ENCODE results near the gene EPN1.

Gene EPN1

DNA sequence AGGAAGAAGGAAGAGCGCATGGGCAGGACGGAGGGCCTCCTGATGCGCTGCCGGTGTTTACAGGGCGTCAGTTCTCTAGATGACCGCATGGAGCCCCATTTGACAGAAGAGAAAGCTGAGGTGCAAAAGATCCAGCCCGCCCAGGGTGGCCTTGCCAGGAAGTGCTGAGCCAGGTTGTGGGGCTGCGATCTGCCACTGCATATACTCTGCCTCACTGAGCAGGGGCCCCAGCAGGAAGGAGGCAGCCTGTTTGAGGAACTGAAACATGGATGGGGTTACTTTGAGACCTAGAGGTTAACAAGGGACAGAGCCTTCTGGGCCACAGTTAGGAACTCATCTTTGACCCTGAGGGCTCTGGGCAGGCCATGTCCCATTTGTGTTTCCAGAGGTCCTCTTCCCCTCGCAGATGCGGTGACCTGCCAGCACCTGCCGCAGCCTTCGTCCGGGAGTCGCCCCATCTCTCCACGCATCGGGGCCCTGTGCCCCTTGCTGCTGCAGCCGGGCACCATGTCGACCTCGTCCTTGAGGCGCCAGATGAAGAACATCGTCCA, 3.2 kb downstream of the EPN1 start:
- DNase-seq (ENCODE audit: low read depth in 2 of 3, low spot score in 2 of 3), result no peak

DNA sequence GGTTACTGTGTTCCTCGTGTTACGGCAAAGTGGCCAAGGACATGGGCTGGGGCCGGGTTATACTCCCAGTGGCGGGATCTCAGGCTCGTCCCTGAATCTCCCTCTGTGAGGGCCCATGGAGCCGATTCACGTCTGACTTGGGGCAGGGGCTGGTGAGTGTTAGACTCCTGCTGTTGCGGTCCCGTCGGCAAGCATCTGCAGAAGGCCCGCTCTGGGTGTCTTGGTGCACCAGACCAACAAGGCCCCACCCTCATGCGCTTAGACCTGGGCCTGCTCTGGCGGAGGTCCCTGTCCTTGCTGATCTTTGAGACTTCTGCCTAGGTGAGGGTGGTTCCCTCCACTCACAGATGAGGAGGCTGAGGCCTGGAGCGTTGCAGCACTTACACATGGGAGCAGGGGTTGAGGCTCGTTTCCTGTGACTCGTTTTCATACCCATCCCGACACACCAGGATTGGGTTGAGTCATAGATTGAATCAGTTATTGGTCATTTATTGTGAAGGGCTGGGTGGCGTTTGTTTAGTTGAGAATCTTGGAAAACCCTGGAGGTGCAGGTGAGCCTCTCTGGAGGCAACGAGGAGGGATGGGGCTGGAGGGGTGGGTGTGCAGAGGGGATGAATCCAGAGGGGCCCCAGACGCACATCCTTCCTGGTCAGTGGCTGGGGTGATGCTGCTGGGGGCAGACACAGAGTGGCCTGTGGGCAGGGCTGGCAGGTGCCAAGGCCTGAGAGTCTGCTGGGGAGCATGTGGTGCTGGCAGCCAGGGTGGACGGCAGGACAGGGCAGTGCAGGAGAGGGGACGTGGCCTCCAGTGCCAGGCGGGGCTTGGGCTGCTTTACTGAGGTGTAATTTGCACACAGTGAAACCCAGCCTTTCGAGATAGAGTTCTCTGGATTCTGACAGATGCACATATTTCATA, 4.6 kb downstream of the EPN1 start:
- DNase-seq (ENCODE audit: low read depth in 2 of 3, low spot score in 2 of 3), result no peak

DNA sequence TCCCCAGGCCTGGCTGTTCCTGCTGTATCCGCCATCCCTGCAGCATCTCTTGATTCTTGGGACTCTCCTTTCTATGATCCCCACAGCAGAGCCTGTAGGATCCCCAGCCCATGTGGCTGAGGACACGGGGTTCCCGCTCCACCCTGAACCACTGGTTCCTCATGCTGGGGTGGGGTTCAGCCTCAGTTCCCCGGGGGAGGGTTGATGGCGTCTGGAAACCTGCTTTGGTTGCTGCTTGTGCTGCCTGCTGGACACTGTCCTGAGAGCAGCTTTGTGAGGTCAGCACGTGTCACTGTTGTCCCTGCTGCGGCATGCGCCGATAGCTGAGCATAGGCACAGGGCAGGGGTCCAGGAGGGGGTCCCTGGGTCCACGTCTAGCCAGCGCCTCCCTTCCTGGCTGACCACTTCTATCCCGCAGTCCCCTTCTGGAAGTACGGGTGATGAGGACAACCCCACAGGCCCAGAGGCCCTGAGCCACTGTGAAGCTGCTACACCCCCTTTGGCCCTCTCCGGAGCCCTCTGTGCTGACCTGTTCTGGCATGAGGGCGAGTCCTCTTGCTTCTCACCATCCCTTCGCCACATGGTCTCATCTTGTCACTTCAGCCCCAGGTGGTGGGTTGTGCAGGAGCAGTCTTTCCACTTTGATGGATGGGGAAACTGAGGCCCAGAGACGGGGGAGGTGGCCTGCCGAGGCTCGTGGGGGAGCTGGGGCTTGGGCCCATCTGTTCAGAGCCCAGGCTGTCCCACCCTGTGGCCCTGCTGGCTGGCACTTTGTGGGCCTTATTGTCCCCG, 5.5 kb downstream of the EPN1 start:
- no peak for DNase-seq (ENCODE audit: low read depth in 2 of 3, low spot score in 2 of 3)

DNA sequence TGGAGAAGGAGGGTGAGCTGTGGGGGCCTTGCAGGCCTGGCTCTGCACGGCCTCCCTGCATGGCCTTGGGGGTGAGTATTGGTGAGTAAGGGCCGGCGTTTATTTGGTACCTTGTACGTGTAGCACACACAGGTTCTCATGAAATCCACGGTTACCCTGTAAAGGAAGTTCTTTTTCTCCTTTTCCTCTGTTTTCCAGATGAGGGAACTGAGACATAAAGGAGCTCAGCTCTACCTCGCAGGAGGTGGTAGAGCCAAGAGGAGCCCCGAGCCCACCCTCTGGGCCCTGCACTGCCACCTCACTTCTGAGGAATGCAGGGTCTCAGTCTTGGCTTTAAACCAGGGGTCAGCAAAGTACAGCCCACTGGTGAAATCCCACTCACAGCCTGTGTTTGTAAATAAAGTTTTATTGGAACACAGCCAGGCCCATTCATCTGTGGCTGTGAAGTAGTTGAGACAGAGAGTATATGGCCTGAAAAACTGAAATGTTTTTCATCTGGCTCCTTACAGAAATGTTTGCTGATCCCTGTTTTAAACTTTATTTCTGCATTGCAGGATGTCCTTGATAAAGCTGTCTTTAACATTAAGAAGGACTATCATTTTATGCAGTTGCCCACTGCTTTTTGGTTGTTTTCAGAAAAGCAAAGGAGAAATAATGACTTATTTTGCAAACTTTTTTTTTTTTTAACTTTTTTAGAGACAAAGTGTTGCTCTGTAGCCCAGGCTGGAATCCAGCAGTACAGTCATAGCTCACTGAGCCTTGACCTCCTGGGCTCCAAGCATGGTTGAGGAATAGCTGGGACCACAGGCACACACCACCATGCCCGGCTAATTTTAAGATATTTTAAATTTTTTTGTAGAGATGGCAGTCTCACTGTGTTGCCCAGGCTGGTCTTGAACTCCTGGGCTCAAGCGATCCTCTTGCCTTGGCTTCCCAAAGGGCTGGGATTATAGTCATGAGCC, 6.4 kb downstream of the EPN1 start:
- DNase-seq (ENCODE audit: low read depth in 2 of 3, low spot score in 2 of 3), result no peak

DNA sequence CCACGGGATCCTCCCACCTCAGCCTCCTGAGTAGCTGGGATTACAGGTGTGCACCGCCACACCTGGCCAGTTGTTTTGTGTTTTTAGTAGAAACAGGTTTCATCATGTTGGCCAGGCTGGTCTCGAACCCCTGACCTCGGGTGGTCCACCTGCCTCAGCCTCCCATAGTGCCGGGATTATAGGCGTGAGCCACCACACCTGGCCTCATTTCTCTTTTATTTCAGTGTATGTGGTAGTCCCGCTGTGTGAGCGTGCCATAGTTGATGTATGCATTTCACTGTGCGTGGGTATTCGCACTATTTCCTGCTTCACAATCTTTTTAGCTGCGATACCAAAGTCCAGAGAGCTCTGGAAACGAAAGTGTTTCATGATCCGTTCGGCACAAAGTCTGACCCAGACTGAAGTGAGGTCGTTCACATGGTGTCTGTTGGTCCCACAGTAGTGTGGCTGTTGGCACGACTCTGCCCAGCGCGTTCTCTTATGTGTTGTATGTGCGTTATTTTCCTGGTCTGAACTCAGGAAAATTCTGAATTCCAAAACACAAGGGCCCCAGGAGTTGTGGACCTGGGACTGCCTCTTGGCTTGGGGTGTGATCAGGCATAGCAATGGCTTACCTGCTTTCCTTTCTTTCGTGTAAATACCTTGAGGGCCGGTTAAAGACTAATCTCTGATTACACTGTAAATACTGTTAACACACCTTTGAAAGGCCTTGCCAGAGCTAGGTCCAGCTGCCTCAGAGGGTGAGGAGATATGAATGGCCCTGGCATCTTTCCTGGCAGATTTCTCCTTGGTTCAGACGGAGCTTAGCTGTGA, 8.6 kb downstream of the EPN1 start:
- no peak for DNase-seq (ENCODE audit: low read depth in 2 of 3, low spot score in 2 of 3)

DNA sequence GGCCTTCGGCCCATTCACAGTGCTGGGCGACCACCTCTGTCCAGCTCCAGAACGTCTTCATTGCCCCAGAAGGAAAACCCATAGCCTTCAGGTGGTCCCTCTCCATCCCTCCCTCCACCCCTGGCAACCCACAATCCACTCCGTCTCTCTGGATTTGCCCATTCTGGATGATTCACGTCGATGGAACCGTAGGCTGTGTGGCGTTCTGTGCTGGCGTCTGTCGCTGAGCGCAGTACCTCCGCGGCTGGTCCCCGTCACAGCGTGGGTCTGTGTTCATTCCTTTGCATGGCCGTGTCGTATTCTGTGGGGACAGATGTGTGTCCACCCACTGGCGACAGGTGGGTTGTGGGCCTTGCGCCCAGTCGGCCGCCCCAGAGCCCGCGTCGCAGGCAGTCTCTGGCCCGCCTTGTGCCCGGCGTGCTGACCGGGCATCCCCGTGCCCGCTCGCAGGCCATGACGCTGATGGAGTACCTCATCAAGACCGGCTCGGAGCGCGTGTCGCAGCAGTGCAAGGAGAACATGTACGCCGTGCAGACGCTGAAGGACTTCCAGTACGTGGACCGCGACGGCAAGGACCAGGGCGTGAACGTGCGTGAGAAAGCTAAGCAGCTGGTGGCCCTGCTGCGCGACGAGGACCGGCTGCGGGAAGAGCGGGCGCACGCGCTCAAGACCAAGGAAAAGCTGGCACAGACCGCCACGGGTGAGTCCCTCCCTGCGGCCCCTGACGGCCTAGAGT, 10.1 kb downstream of the EPN1 start:
- no peak for DNase-seq (ENCODE audit: low read depth in 2 of 3, low spot score in 2 of 3)

DNA sequence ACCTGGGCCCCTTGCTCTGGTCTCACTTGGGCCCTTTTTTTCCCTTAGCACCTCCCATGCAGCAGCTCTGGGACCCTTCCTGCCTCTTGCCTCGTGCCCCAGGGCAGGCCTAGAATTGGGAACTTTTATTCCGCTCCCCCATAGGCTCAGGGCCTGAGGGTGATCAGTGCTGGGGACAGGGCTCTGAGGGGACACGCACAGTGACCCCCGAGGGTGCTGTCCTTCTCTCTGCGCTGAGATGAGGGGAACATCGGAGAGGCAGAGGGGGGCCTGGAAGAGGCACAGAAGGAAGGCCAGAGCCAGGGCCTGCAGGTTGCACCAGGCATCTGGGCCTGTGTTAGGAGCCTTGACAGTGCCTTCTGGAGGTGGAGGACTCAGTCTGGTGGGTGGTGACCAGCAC, 10.8 kb downstream of the EPN1 start:
- no peak for DNase-seq (ENCODE audit: low read depth in 2 of 3, low spot score in 2 of 3)

DNA sequence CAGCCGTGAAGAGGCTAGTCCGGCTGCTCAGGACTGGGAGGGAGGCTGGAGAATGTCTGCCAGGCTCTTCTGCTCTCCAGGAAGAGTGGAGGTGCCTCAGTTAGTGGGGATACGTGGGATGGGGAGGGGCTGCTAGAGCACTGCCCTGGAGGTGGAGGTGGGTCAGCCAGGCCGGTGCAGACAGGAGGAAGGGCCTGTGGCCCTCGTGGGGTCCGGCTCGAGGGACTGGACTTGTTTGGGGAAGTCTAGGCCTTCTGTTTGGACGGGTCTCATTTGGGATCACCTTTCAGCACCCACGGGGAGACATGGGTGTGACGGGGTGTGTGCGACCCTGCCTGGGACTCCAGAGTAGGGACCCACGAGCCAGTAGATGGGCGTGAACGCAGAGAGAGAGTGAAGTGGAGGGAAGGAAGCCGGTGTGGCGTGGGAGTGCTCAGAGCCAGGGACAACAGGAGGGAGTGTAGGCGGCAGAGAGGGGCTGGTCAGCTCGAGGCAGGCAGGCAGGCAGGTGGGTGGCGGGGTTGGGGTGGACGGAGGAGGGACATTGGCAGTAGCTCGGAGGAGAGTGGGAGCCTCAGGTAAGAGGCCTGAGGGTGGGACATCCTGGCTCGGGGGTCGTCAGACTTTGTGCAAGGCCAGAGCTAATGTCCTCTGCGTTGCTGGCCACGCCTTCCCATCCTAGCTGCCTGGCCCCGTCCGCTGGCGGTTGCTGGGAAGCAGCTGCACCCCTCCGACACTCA, 11.5 kb downstream of the EPN1 start:
- no peak for DNase-seq (ENCODE audit: low read depth in 2 of 3, low spot score in 2 of 3)

DNA sequence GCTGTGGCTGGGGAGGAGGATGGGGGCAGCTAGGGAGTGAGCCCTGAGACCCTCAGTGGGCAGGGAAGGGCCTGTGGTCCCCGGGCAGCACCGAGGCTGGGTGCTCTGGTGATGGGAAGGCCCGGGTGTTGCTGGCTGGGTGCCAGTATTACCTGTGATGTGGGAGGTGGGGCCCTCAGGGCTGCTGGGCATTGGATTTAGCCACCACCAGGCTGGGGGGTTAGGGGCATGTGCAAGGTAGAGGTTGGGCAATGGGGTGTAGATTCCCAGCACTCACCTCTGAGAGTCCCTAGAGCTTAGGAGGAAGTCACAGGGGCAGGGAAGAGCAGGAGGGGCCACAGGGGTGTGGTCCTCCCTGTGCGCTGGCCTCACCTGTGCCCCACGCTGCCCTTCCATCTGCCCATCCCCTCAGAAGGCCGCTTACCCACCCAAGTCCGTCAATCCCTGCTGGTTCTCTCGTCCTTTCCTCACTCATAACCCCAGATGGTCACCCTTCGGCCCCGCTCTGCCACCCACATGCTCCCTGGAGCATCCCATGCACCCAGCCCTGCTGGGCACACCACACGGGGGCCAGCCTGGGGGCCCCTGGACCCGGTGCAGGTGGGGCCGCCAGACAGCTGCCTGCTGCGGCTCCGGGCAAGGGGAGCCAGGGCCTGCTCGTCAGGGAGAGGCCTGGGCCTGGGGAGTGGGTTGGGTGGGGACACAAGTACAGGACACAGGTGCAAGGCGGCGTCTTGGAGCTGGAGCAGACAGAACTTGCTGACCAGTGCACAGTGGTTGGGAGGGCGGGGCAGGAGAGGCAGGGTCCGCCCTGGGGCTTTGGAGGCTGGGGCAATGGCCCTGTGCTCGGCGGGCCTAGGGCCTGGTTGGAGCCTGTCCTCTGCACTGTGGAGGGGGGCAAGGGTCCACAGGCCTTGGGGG, 12.5 kb downstream of the EPN1 start:
- DNase-seq (ENCODE audit: low read depth in 2 of 3, low spot score in 2 of 3), result no peak

DNA sequence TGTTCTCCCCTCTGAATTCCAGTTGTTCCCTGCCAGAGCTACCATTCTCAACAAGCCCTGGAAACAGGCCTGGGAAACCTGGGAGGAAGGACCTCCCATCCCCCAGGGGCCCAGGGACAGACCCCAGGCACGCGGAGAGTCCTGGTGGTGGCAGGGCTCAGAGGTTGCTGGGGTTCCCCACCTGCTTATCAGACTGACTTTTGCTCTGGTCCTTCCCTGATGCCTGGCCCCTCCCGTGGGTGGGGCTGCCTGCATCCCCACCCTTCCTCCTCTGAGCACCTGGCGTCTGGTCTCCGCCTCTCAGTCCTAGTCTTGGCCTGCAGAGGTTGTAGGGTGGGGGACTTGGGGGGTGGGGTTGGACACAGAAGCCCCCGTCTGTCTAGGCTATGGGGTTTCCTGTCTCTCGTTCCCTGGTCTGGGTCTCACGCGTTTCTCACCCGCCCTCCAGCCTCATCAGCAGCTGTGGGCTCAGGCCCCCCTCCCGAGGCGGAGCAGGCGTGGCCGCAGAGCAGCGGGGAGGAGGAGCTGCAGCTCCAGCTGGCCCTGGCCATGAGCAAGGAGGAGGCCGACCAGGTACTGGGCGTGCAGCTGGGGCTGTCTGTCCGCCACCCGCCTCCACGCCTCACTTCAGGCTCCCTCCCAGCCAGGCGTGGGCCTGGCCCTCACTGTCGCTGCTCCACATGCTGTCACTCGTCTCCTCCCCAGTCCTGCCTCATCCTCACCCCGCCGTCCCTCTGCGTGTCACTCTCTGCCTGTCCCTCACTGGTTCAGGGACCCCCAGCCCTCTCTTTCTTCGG, 13.6 kb downstream of the EPN1 start:
- DNase-seq (ENCODE audit: low read depth in 2 of 3, low spot score in 2 of 3), result no peak

DNA sequence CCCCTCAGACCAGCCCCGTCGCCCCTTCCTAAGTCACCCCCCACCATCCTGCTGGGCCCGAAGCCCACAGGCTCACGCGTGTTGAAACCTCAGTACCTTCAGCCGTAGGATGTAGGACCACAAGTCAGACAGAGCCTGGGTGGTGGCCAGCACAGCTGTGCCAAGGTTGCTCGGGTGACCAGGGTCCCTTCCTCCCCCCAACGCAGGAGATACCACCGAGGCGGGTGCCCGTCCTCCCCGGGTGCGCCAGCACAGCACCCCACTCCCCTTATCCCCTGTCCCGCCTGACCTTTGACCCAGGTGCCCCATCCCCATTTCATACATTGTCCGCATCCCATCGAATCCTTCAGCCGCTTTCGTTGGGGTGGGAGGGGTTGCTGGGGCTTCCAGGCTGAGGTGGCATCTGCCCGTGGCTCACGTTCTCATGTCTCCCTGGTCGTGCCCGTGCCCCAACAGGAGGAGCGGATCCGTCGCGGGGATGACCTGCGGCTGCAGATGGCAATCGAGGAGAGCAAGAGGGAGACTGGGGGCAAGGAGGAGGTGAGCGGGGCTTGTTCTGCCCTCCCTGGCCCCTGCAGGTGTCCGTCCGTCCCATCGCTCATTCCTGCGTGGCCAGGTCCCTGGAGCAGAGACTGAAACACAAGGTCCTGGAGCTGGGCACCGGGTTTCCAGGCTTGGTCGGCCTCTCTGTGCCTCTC, 14.5 kb downstream of the EPN1 start:
- no peak for DNase-seq (ENCODE audit: low read depth in 2 of 3, low spot score in 2 of 3)

DNA sequence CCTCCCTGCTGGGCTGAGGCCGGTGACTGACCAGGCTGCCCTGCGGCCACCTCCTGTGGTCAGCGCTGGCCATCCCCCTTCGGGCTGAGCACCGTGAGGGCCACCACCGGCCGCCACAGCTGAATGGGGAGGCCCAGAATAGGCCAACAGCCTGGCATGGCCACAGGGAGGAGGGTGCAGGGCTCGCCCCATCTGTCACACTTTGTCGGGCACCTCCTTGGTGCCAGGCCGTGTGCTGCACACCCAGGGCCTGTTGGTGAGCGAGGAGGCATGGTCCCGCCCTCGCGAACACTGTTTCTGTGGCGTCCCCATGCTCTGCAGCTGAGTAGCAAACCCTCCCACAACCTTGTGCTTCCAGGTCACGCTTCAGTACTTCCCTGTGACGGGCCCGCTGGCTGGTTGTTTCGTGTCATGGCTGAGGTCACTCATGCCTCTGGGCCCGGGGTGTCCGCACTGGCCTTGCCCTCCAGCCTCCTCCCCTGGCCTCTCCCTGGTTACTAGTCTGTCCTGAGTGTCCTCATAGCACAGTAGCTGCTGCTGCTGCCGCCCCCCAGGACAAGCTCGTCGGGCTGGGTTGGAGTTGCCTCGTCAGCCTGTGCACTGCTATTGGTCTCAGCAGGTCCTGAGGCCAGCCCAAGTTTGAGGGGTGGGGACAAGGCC, 15.2 kb downstream of the EPN1 start:
- DNase-seq (ENCODE audit: low read depth in 2 of 3, low spot score in 2 of 3), result no peak

DNA sequence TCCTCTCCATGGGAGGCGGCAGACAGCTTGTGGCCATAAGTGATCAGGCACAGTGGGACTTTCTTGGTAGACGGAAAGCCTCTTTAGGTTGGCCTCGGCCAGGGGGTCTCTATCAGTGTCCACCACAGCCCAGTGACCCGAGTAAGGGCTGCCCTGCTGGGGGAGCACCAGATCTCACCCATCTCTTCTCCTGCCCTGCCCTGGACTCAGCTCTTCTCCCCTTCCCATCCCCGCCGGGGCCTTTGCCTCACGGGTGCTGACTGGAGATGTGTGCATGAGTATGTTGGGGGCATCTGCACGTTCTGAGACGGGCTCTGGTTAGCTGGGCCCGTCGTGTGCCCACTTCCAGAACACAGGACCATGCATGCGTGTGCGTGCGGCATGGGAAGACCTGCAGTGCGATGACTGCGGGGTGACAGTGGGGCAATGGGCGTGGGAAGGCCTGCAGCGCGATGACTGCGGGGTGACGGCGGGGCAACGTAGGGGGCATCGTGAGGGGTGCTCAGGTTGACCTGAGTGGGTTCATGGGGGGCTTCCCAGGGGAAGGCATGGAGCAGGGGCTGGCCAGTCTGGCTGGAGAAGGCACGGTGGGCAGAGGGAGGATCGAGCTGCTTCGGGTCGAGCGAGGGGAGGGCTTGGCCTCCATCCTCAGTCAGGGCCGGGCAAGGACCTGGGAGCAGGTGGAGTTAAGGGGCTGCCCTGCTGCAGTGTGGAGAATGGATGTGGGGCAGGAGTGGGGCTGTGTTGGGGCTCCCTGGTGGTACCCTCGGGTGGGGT, 15.9 kb downstream of the EPN1 start:
- DNase-seq (ENCODE audit: low read depth in 2 of 3, low spot score in 2 of 3), result no peak

DNA sequence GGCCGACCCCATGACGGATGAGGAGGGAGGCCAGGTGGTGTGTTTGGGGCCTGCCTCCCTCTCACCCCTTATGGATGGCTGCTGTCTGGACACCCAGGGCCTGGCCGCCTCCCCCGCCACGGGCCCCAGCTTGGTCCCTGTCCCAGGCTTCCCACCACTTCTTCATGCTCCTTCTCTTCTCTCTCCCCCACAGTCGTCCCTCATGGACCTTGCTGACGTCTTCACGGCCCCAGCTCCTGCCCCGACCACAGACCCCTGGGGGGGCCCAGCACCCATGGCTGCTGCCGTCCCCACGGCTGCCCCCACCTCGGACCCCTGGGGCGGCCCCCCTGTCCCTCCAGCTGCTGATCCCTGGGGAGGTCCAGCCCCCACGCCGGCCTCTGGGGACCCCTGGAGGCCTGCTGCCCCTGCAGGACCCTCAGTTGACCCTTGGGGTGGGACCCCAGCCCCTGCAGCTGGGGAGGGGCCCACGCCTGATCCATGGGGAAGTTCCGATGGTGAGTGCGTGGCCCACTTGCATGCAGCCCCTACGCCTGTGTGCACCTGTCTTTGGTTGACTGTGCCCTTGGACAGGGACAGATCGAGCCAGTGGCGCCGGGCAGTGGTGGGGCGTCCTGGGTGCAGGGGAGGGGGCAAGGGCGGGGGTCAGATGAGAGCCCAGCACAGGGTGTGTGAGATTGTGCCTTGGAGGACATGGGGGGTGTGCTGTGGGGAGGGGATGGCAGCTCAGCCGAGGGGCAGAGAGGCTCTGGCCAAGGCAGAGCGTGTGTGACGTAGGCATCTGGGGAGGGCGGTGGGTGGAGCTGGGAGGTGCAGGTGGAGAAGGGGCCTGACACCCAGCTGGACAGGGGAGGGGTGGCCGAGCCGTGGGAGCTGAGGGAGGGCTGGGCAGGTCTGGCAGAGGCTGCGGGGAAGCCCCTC, 16.8 kb downstream of the EPN1 start:
- no peak for DNase-seq (ENCODE audit: low read depth in 2 of 3, low spot score in 2 of 3)
